HepG2 (cell line): ENCODE results near the gene MAPRE3.

Source experiments
- ATF5 ChIP-seq: sonication (generic); formaldehyde crosslinking; IDR thresholded peaks from 2 replicates; pipeline ENCODE4 v1.4.0; 2020; ENCODE audit warnings: mild to moderate bottlenecking, low read depth, missing genetic modification reagents
- CBFB ChIP-seq: sonication (generic); formaldehyde crosslinking; IDR thresholded peaks from 2 replicates; pipeline ENCODE4 v1.4.0; 2020; ENCODE audit warnings: missing genetic modification reagents
- CTCF ChIP-seq: sonication (generic); formaldehyde crosslinking; IDR thresholded peaks from 2 replicates; pipeline ENCODE4 v1.5.0; 2020; ENCODE audit warnings: mild to moderate bottlenecking, missing genetic modification reagents, moderate library complexity
- FOXA1 ChIP-seq, 2 experiments: fragments of 450-650 bp in 1 of 2; sonication (generic) in 1 of 2; formaldehyde crosslinking in 1 of 2; IDR thresholded peaks; 2 replicates each; pipeline versions ENCODE4 v1.4.0 to v1.6.1; 2016 to 2020; ENCODE audit warnings: missing genetic modification reagents in 1 of 2
- RAD21 ChIP-seq: fragments of 450-650 bp; formaldehyde crosslinking; IDR thresholded peaks from 2 replicates; pipeline ENCODE4 v1.5.0; 2020; ENCODE audit warnings: mild to moderate bottlenecking
- SIN3A ChIP-seq: IDR thresholded peaks from 2 replicates; pipeline ENCODE4 v1.6.1; 2011; ENCODE audit warnings: low read depth, mild to moderate bottlenecking, control low read depth, low read length, borderline replicate concordance
- SKI ChIP-seq: fragments of 450-650 bp; IDR thresholded peaks from one replicate; pipeline ENCODE4 v1.6.1; 2018; ENCODE audit warnings: mild to moderate bottlenecking; ENCODE audit not compliant: partially characterized antibody
- TBL1XR1 ChIP-seq: fragments of 150-350 bp; IDR thresholded peaks from 2 replicates; pipeline ENCODE4 v1.6.1; 2014; ENCODE audit warnings: borderline replicate concordance, low read length; ENCODE audit not compliant: partially characterized antibody
- TEAD2 ChIP-seq: sonication (generic); formaldehyde crosslinking; IDR thresholded peaks from 2 replicates; pipeline ENCODE4 v1.9.0; 2021; ENCODE audit warnings: missing genetic modification reagents
- ZBTB42 ChIP-seq: sonication (generic); formaldehyde crosslinking; IDR thresholded peaks from 2 replicates; pipeline ENCODE4 v1.5.0; 2020; ENCODE audit warnings: mild to moderate bottlenecking, missing genetic modification reagents
- ZNF333 ChIP-seq: sonication (generic); formaldehyde crosslinking; IDR thresholded peaks from 2 replicates; pipeline ENCODE4 v1.4.0; 2020; ENCODE audit warnings: mild to moderate bottlenecking, missing genetic modification reagents, borderline replicate concordance
- ZNF687 ChIP-seq: sonication (generic); formaldehyde crosslinking; IDR thresholded peaks from 2 replicates; pipeline ENCODE4 v1.5.1; 2020; ENCODE audit warnings: mild to moderate bottlenecking, missing genetic modification reagents, moderate library complexity
- TF ChIP-seq, protein P1 (sequence below): sonication (generic); formaldehyde crosslinking; IDR thresholded peaks from 2 replicates; pipeline ENCODE4 v1.5.0; 2020; ENCODE audit warnings: mild to moderate bottlenecking, missing genetic modification reagents

GRCh38 chr2:27041752-27042151 lies 71.3 kb downstream of the MAPRE3 start:
- TF ChIP-seq ATF5 (CRISPR knock-in tag) (no peak), ZBTB42 (CRISPR knock-in tag) (no peak), ZNF687 (CRISPR knock-in tag) (no peak), SIN3A (no peak), TEAD2 (CRISPR knock-in tag) (no peak), RAD21 (CRISPR knock-in tag) (no peak), CTCF (CRISPR knock-in tag) (no peak), TBL1XR1 (no peak), CBFB (CRISPR knock-in tag) (no peak), FOXA1 (IDR thresholded peaks at IDR 0.05) (no peak), FOXA1 (CRISPR knock-in tag; IDR thresholded peaks at IDR 0.05) (no peak), ZNF333 (no peak), SKI (no peak)
- TF ChIP-seq, protein P1, sequence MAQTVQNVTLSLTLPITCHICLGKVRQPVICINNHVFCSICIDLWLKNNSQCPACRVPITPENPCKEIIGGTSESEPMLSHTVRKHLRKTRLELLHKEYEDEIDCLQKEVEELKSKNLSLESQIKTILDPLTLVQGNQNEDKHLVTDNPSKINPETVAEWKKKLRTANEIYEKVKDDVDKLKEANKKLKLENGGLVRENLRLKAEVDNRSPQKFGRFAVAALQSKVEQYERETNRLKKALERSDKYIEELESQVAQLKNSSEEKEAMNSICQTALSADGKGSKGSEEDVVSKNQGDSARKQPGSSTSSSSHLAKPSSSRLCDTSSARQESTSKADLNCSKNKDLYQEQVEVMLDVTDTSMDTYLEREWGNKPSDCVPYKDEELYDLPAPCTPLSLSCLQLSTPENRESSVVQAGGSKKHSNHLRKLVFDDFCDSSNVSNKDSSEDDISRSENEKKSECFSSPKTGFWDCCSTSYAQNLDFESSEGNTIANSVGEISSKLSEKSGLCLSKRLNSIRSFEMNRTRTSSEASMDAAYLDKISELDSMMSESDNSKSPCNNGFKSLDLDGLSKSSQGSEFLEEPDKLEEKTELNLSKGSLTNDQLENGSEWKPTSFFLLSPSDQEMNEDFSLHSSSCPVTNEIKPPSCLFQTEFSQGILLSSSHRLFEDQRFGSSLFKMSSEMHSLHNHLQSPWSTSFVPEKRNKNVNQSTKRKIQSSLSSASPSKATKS (CRISPR knock-in tag) = no peak
